GM23338 (cell line): ENCODE results near the gene TSC22D2. TPM values are rescaled to one million over a fixed set of nuclear protein-coding genes. Genes with fewer than 3 reads are reported as not detected.

Experiments used
- ATAC-seq: fragments of 200-7000 bp; cut with Tn5 transposase; 3 replicates; pipeline ENCODE4 v1.9.1; 2020
- DNase-seq: peaks from one replicate; pipeline ENCODE4 v3.0.0-alpha.2; 2015; ENCODE audit warnings: low spot score
- H2AFZ ChIP-seq: fragments of 200-600 bp; sonication (generic); 2 replicates; pipeline ENCODE4 v1.8.0; 2016; ENCODE audit warnings: antibody characterized with exemption, mild to moderate bottlenecking, moderate library complexity
- H3F3A ChIP-seq: fragments of 200-600 bp; sonication (generic); replicated peaks from 2 replicates; pipeline ENCODE4 v1.8.0; 2017; ENCODE audit warnings: antibody characterized with exemption, mixed run types, low read depth
- H3K27ac ChIP-seq: fragments of 200-600 bp; sonication (generic); 2 replicates; pipeline ENCODE4 v1.6.1; 2016; ENCODE audit warnings: low read depth
- H3K27me3 ChIP-seq: fragments of 200-600 bp; sonication (generic); 2 replicates; pipeline ENCODE4 v1.8.0; 2016; ENCODE audit warnings: mild to moderate bottlenecking, mixed run types, moderate library complexity; ENCODE audit not compliant: insufficient read depth
- H3K36me3 ChIP-seq: fragments of 200-600 bp; sonication (generic); 2 replicates; pipeline ENCODE4 v1.8.0; 2016; ENCODE audit warnings: mild to moderate bottlenecking; ENCODE audit not compliant: insufficient read depth
- H3K4me1 ChIP-seq: fragments of 200-600 bp; sonication (generic); 2 replicates; pipeline ENCODE4 v1.8.0; 2016; ENCODE audit warnings: mild to moderate bottlenecking, moderate library complexity; ENCODE audit not compliant: insufficient read depth
- H3K4me2 ChIP-seq: fragments of 200-600 bp; sonication (generic); 2 replicates; pipeline ENCODE4 v1.7.1; 2017; ENCODE audit warnings: mixed run types
- H3K4me3 ChIP-seq: fragments of 200-600 bp; sonication (generic); 2 replicates; pipeline ENCODE4 v1.6.1; 2016; ENCODE audit warnings: mixed run types
- H3K79me2 ChIP-seq: fragments of 200-600 bp; sonication (generic); replicated peaks from 2 replicates; pipeline ENCODE4 v1.8.0; 2017; ENCODE audit warnings: mild to moderate bottlenecking; ENCODE audit not compliant: insufficient read depth
- H3K9me2 ChIP-seq: fragments of 200-600 bp; sonication (generic); 2 replicates; pipeline ENCODE4 v1.8.0; 2017; ENCODE audit not compliant: insufficient read depth
- H4K20me1 ChIP-seq: fragments of 200-600 bp; sonication (generic); replicated peaks from 2 replicates; pipeline ENCODE4 v1.8.0; 2017; ENCODE audit warnings: mild to moderate bottlenecking; ENCODE audit not compliant: insufficient read depth
- H3K27ac Mint-ChIP-seq: 2 replicates; pipeline ENCODE4 v1.8.0; 2020; ENCODE audit warnings: inconsistent platforms, mild to moderate bottlenecking, moderate library complexity, mixed read lengths
- H3K27me3 Mint-ChIP-seq: 3 replicates; pipeline ENCODE4 v1.8.0; 2022; ENCODE audit warnings: low read depth, mild to moderate bottlenecking, moderate library complexity, mixed read lengths, inconsistent platforms; ENCODE audit not compliant: insufficient read depth, poor library complexity
- H3K36me3 Mint-ChIP-seq: 3 replicates; pipeline ENCODE4 v1.8.0; 2021; ENCODE audit warnings: low read depth, mild to moderate bottlenecking, inconsistent platforms, moderate library complexity, mixed read lengths
- H3K4me1 Mint-ChIP-seq: 3 replicates; pipeline ENCODE4 v1.8.0; 2020; ENCODE audit warnings: mild to moderate bottlenecking, inconsistent platforms, mixed read lengths
- H3K4me3 Mint-ChIP-seq: 3 replicates; pipeline ENCODE4 v1.8.0; 2021; ENCODE audit warnings: moderate library complexity, mild to moderate bottlenecking, inconsistent platforms, mixed read lengths
- H3K9me3 Mint-ChIP-seq: 3 replicates; pipeline ENCODE4 v1.8.0; 2020; ENCODE audit warnings: moderate library complexity, mild to moderate bottlenecking, inconsistent platforms, mixed read lengths
- CREB1 ChIP-seq: fragments of 250-450 bp; sonication (Bioruptor Pico); IDR thresholded peaks from 2 replicates; pipeline ENCODE4 v1.5.0; 2020; ENCODE audit warnings: low read depth, mild to moderate bottlenecking, moderate library complexity
- CTCF ChIP-seq, 2 experiments: fragments of 200-600 bp in 1 of 2; sonication (generic) in 1 of 2; conservative IDR thresholded peaks; 2 replicates each; pipeline versions ENCODE4 v1.5.1 to v1.6.1; 2016 to 2017; ENCODE audit warnings: antibody characterized with exemption in 2 of 2, low read depth in 2 of 2, mild to moderate bottlenecking in 2 of 2, moderate library complexity in 1 of 2
- EZH2 ChIP-seq: fragments of 200-600 bp; sonication (generic); IDR thresholded peaks from one replicate; pipeline ENCODE4 v1.8.0; 2017; ENCODE audit warnings: antibody characterized with exemption, mild to moderate bottlenecking, low read depth; ENCODE audit not compliant: unreplicated experiment
- EZH2phosphoT487 ChIP-seq: fragments of 200-600 bp; sonication (generic); IDR thresholded peaks from one replicate; pipeline ENCODE4 v1.8.1; 2018; ENCODE audit warnings: antibody characterized with exemption; ENCODE audit not compliant: unreplicated experiment
- JUNB ChIP-seq: IDR thresholded peaks from one replicate; pipeline ENCODE4 v1.6.1; 2016; ENCODE audit warnings: antibody characterized with exemption; ENCODE audit not compliant: unreplicated experiment
- NANOG ChIP-seq: IDR thresholded peaks from 2 replicates; pipeline ENCODE4 v1.6.1; 2016; ENCODE audit warnings: antibody characterized with exemption, borderline replicate concordance
- POLR2AphosphoS5 ChIP-seq: IDR thresholded peaks from 2 replicates; pipeline ENCODE4 v1.6.1; 2016; ENCODE audit warnings: antibody characterized with exemption, low read depth
- STAT1 ChIP-seq: IDR thresholded peaks from one replicate; pipeline ENCODE4 v1.6.1; 2016; ENCODE audit warnings: antibody characterized with exemption; ENCODE audit not compliant: unreplicated experiment
- ZNF114 ChIP-seq: fragments of 250-450 bp; sonication (Bioruptor Pico); IDR thresholded peaks from 2 replicates; pipeline ENCODE4 v1.5.0; 2020; ENCODE audit warnings: mild to moderate bottlenecking, moderate library complexity
- ZNF331 ChIP-seq: fragments of 250-450 bp; sonication (Bioruptor Pico); IDR thresholded peaks from 2 replicates; pipeline ENCODE4 v1.5.0; 2020; ENCODE audit warnings: low read depth, mild to moderate bottlenecking, moderate library complexity
- ZNF462 ChIP-seq: fragments of 250-450 bp; sonication (Bioruptor Pico); IDR thresholded peaks from 2 replicates; pipeline ENCODE4 v1.5.0; 2020; ENCODE audit warnings: mild to moderate bottlenecking, moderate library complexity
- polyA plus RNA-seq: library from polyadenylated mRNA; unstranded; fragments of >200 nt; fragmentation: Nextera tagmentation; extraction: Ambion mirVana; gene quantifications from 2 replicates; pipeline ENCODE4 v1.2.1, GENCODE V29; 2016
- total RNA-seq: library from RNA; depleted of rRNA; stranded (reverse); fragments of >200 nt; shearing (Covaris generic); gene quantifications from 2 replicates; pipeline ENCODE4 v1.2.3, GENCODE V29; 2014
- TF ChIP-seq, protein P1 (sequence below): IDR thresholded peaks from 2 replicates; pipeline ENCODE4 v1.6.1; 2016; ENCODE audit warnings: antibody characterized with exemption
- TF ChIP-seq, protein P2 (sequence below): IDR thresholded peaks from one replicate; pipeline ENCODE4 v1.6.1; 2018; ENCODE audit warnings: antibody characterized with exemption; ENCODE audit not compliant: unreplicated experiment

TSC22D2 gene
- total and polyA plus RNA-seq, 2 experiments from 2014 or later, result 18.6 to 34.2 TPM

GRCh38 chr3:150371741-150372254, 36.3 kb upstream of the TSC22D2 start:
- Histone ChIP-seq H3K9me2 (no peaks in the 10 kb centered on the region), H3K27me3 (no peaks in the 10 kb centered on the region), H3K79me2 (no peaks in the 10 kb centered on the region), H3K4me1 (peaks cover 19% of the 10 kb centered on the region), H3F3A (no peaks in the 10 kb centered on the region), H3K27ac (peak overlapping the region; percentile 1), H3K36me3 (no peaks in the 10 kb centered on the region), H3K4me3 (no peak overlapping the region), H2AFZ (no peak overlapping the region), H3K4me2 (no peak overlapping the region), H4K20me1 (no peaks in the 10 kb centered on the region)
- Mint-ChIP-seq H3K9me3 (no peaks in the 10 kb centered on the region), H3K27me3 (no peaks in the 10 kb centered on the region), H3K4me1 (peaks cover 46% of the 10 kb centered on the region), H3K27ac (peak overlapping the region; percentile 61), H3K4me3 (no peak overlapping the region), H3K36me3 (no peaks in the 10 kb centered on the region)
- TF ChIP-seq JUNB, result no peak
- TF ChIP-seq CREB1 (CRISPR knock-in tag), result no peak
- TF ChIP-seq EZH2, result no peak
- no peak for TF ChIP-seq STAT1
- no peak for TF ChIP-seq POLR2AphosphoS5
- no peak for TF ChIP-seq ZNF462 (CRISPR knock-in tag)
- no peak for TF ChIP-seq CTCF (conservative IDR thresholded peaks at IDR 0.05; ENCODE audit: low read depth in 2 of 2)
- TF ChIP-seq, protein P1, sequence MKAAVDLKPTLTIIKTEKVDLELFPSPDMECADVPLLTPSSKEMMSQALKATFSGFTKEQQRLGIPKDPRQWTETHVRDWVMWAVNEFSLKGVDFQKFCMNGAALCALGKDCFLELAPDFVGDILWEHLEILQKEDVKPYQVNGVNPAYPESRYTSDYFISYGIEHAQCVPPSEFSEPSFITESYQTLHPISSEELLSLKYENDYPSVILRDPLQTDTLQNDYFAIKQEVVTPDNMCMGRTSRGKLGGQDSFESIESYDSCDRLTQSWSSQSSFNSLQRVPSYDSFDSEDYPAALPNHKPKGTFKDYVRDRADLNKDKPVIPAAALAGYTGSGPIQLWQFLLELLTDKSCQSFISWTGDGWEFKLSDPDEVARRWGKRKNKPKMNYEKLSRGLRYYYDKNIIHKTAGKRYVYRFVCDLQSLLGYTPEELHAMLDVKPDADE, result no peak
- TF ChIP-seq NANOG, result no peak
- TF ChIP-seq, protein P2, sequence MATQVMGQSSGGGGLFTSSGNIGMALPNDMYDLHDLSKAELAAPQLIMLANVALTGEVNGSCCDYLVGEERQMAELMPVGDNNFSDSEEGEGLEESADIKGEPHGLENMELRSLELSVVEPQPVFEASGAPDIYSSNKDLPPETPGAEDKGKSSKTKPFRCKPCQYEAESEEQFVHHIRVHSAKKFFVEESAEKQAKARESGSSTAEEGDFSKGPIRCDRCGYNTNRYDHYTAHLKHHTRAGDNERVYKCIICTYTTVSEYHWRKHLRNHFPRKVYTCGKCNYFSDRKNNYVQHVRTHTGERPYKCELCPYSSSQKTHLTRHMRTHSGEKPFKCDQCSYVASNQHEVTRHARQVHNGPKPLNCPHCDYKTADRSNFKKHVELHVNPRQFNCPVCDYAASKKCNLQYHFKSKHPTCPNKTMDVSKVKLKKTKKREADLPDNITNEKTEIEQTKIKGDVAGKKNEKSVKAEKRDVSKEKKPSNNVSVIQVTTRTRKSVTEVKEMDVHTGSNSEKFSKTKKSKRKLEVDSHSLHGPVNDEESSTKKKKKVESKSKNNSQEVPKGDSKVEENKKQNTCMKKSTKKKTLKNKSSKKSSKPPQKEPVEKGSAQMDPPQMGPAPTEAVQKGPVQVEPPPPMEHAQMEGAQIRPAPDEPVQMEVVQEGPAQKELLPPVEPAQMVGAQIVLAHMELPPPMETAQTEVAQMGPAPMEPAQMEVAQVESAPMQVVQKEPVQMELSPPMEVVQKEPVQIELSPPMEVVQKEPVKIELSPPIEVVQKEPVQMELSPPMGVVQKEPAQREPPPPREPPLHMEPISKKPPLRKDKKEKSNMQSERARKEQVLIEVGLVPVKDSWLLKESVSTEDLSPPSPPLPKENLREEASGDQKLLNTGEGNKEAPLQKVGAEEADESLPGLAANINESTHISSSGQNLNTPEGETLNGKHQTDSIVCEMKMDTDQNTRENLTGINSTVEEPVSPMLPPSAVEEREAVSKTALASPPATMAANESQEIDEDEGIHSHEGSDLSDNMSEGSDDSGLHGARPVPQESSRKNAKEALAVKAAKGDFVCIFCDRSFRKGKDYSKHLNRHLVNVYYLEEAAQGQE, result no peak
- no peak for TF ChIP-seq ZNF331 (CRISPR knock-in tag)
- no peak for TF ChIP-seq EZH2phosphoT487
- TF ChIP-seq ZNF114 (CRISPR knock-in tag), result no peak
- DNase-seq (no peak), ATAC-seq (no peak)
